BJ (cell line): Measurements from ENCODE around the gene HOMER3. TPM values are rescaled to one million over a fixed set of nuclear protein-coding genes. Genes with fewer than 3 reads are reported as not detected.
A peak's percentile ranks its signal among the peaks of the same experiment; 100 is the strongest.

Experiments
- CTCF ChIA-PET: fragments of 350-600 bp; formaldehyde crosslinking; extraction: SDS; loops from one replicate; lab custom pipeline; 2021; ENCODE audit warnings: antibody characterized with exemption, inconsistent platforms; lab: Yijun Ruan, JAX
- POLR2A ChIA-PET: fragments of 300-600 bp; sonication (Branson Sonifier 250); formaldehyde crosslinking; extraction: SDS; loops from one replicate; lab custom pipeline; 2021; ENCODE audit warnings: antibody characterized with exemption; lab: Charles Lee
- DNase-seq: peaks from one replicate; pipeline ENCODE4 v3.0.0-alpha.2; 2011; ENCODE audit warnings: low read depth
- H3K27me3 ChIP-seq: 2 replicates; pipeline ENCODE4 v1.6.0; 2011; ENCODE audit warnings: low read length; ENCODE audit not compliant: control insufficient read depth, insufficient read depth
- H3K36me3 ChIP-seq: 2 replicates; pipeline ENCODE4 v1.5.1; 2011; ENCODE audit warnings: low read length; ENCODE audit not compliant: control insufficient read depth, insufficient read depth
- H3K4me3 ChIP-seq: 2 replicates; pipeline ENCODE4 v1.5.1; 2011; ENCODE audit warnings: low read depth, mild to moderate bottlenecking, control low read depth, low read length
- polyA minus RNA-seq: library from RNA; depleted of rRNA, polyadenylated mRNA; stranded (reverse); fragments of >200 nt; gene quantifications from 2 replicates; pipeline ENCODE4 v1.2.3, GENCODE V29; 2011; rRNA and poly(A)+ RNA removed
- polyA plus RNA-seq: library from polyadenylated mRNA; depleted of rRNA; stranded (reverse); fragments of >200 nt; gene quantifications from 2 replicates; pipeline ENCODE4 v1.2.3, GENCODE V29; 2011; rRNA removed
- TF ChIP-seq, protein P1 (sequence below): IDR thresholded peaks from 2 replicates; pipeline ENCODE4 v1.5.1; 2011; ENCODE audit warnings: low read depth, mild to moderate bottlenecking, control low read depth, inconsistent platforms, low read length, moderate library complexity; ENCODE audit not compliant: insufficient read depth

Gene HOMER3
- polyA plus RNA-seq (44.7 and 55.3 TPM in 2 replicates), polyA minus RNA-seq (46.1 and 55.1 TPM in 2 replicates)

DNA sequence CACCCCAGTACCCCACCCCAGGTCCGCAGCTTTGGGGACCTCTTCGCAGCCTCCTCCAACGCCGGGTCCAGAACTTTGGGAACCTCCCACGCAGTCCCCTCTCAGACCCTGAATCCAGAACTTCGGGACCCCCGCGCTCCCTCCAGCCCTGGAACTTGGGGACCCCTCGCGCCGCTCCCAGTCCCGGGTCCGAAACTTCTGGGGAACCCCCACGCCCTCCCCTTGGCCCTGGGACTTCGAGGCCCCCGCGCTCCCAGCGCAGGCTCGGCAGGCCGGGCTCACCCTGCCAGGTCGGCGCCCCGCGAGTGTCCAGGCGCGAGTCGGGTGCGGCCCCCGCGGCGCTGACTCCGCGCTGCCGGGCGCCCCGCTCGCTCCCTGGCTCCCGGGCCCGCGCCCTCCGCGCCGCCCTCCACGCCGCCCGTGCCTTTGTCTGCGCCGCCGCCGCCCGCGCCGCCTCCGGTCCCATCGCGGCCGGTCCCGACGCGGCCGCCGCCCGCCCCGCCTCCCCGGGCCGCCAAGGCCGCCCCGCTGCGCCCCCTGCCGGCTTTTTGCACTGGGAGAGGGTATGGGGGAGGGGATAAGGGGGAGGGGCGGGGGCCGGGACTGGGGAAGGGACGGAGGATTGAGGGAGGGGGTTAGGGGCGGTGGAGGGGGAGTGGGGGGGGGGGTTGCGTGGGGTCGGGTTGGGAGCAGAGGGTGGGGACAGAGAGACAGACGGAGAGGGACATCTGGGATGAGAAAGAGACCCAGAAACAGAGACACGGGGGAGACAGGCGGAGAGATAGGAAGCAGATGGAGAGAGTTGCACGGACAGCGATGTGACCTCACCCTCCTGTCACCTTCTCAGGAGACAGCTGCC is at the start of gene HOMER3:
TSS of gene HOMER3 (minus strand) at position 449 of the 859 bp plus-strand sequence. CDS start 2,235 bp downstream, outside the sequence.
- H3K36me3 ChIP-seq, result peaks cover 4% of the 10 kb centered on the region; the same call in 1 of the 2 replicates
- ChIA-PET POLR2A (no interaction called here), CTCF (interaction anchor here (0.6 to 3.5 kb wide), 3 partner anchors 13 to 94 kb away, joined by 3 to 12 read pairs (median 3); no protein-coding TSS in a partner anchor)
- TF ChIP-seq, protein P1, sequence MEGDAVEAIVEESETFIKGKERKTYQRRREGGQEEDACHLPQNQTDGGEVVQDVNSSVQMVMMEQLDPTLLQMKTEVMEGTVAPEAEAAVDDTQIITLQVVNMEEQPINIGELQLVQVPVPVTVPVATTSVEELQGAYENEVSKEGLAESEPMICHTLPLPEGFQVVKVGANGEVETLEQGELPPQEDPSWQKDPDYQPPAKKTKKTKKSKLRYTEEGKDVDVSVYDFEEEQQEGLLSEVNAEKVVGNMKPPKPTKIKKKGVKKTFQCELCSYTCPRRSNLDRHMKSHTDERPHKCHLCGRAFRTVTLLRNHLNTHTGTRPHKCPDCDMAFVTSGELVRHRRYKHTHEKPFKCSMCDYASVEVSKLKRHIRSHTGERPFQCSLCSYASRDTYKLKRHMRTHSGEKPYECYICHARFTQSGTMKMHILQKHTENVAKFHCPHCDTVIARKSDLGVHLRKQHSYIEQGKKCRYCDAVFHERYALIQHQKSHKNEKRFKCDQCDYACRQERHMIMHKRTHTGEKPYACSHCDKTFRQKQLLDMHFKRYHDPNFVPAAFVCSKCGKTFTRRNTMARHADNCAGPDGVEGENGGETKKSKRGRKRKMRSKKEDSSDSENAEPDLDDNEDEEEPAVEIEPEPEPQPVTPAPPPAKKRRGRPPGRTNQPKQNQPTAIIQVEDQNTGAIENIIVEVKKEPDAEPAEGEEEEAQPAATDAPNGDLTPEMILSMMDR, result peak; percentile 47
- DNase-seq, result no peak
- no peaks in the 10 kb centered on the region for H3K27me3 ChIP-seq
- peak within 1 kb of the TSS; percentile 93 for H3K4me3 ChIP-seq

GRCh38 chr19:18990128-18990708 is 49.2 kb upstream of the HOMER3 start:
- Histone ChIP-seq H3K4me3 (no peak overlapping the region), H3K27me3 (no peaks in the 10 kb centered on the region), H3K36me3 (peaks cover 20% of the 10 kb centered on the region)
- DNase-seq, result no peak
- CTCF ChIA-PET, result interaction anchor here (1.1 kb wide), 1 partner anchor 15 kb away, joined by 5 read pairs; no protein-coding TSS in a partner anchor
- TF ChIP-seq, protein P1, result no peak
- POLR2A ChIA-PET, result no interaction called here

GRCh38 chr19:18989316-18989715 is 48.3 kb upstream of the HOMER3 start:
- ChIA-PET POLR2A (no interaction called here), CTCF (interaction anchor here (1.1 to 3.3 kb wide), 2 partner anchors 16 to 95 kb away, joined by 5 to 33 read pairs; partner anchors contain the start of gene CERS1)
- TF ChIP-seq, protein P1, result no peak
- Histone ChIP-seq H3K36me3 (peaks cover 16% of the 10 kb centered on the region), H3K4me3 (no peak overlapping the region), H3K27me3 (no peaks in the 10 kb centered on the region; the same call in 1 of the 2 replicates)
- no peak for DNase-seq

DNA sequence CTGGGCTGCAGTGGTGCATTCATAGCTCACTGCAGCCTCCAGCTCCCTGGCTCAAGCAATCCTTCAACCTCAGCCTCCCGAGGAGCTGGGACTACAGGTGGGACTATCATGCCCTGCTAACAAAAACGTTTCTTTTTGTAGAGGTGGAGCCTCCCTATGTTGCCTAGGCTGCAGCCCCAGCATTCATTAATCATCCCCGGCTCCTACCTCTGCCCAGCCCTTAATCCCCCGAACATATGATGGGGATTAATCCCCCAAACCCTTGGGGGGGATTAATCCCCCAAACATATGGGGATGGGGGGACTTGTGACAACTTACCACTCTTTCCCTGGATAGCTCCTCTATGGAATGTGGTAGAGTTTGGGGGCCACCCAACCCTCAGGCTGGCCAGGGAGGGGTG is 46.4 kb upstream of the HOMER3 start:
- peaks cover 7% of the 10 kb centered on the region for H3K36me3 ChIP-seq
- H3K4me3 ChIP-seq, result no peak overlapping the region
- CTCF ChIA-PET, result interaction anchor here (0.6 to 3.6 kb wide), 28 partner anchors 10 to 509 kb away, joined by 3 to 44 read pairs (median 5); partner anchors contain the start of genes CERS1, COPE, DDX49 and HOMER3
- DNase-seq, result no peak
- TF ChIP-seq, protein P1, result no peak
- H3K27me3 ChIP-seq, result no peaks in the 10 kb centered on the region; the same call in 1 of the 2 replicates
- POLR2A ChIA-PET, result no interaction called here
